Hematopoietic multipotent progenitor cell treated with erythropoietin and hydrocortisone succinate and interleukin-3 and kit ligand, for 8 days (in vitro differentiated cells): Measurements from ENCODE around the gene FAM72B.
"Not testable (repeated sequence)": the region's sequence is repeated elsewhere in the genome, so short reads cannot be mapped to it uniquely, and the experiment has no call there.

ENCODE experiments used
- DNase-seq: peaks from one replicate; pipeline ENCODE4 v3.0.0-alpha.2; 2015

FAM72B gene

GRCh38 chr1:121199763-121200162, 15.6 kb upstream of the FAM72B start:
- DNase-seq: not testable (repeated sequence)

- DNase-seq: not testable (repeated sequence)
Observed at GRCh38 chr1:121197095-121197882, 13.1 kb upstream of the FAM72B start.

GRCh38 chr1:121192512-121192911, 8.4 kb upstream of the FAM72B start:
- DNase-seq: not testable (repeated sequence)

GRCh38 chr1:121187914-121188313, 3.8 kb upstream of the FAM72B start:
- DNase-seq: not testable (repeated sequence)

GRCh38 chr1:121186191-121186590, 2.1 kb upstream of the FAM72B start:
- not testable (repeated sequence) for DNase-seq

GRCh38 chr1:121185140-121185708, 1.1 kb upstream of the FAM72B start:
- not testable (repeated sequence) for DNase-seq

- peak; percentile 1 for DNase-seq
Observed at GRCh38 chr1:121183867-121184266, 273 bp downstream of the FAM72B start.

- not testable (repeated sequence) for DNase-seq
Observed at GRCh38 chr1:121178197-121178596, 5.9 kb downstream of the FAM72B start.

- not testable (repeated sequence) for DNase-seq
Observed at GRCh38 chr1:121176649-121177048, 7.5 kb downstream of the FAM72B start.

GRCh38 chr1:121168152-121168668, 15.9 kb downstream of the FAM72B start:
- DNase-seq: not testable (repeated sequence)

- DNase-seq: not testable (repeated sequence)
Observed at GRCh38 chr1:121167225-121167738, 16.9 kb downstream of the FAM72B start.

- DNase-seq: not testable (repeated sequence)
Observed at GRCh38 chr1:121165296-121165695, 18.8 kb downstream of the FAM72B start.

GRCh38 chr1:121163850-121164757, 20.0 kb downstream of the FAM72B start:
- DNase-seq: peak; percentile 22

- DNase-seq: not testable (repeated sequence)
Observed at GRCh38 chr1:121161199-121161901, 22.8 kb downstream of the FAM72B start.

GRCh38 chr1:121160118-121160517, 24.0 kb downstream of the FAM72B start:
- DNase-seq: not testable (repeated sequence)

GRCh38 chr1:121157609-121158008, 26.5 kb downstream of the FAM72B start:
- DNase-seq: not testable (repeated sequence)

- DNase-seq: not testable (repeated sequence)
Observed at GRCh38 chr1:121156958-121157603, 27.1 kb downstream of the FAM72B start.

GRCh38 chr1:121155671-121156358, 28.3 kb downstream of the FAM72B start:
- peak; percentile 40 for DNase-seq

GRCh38 chr1:121154811-121155210, 29.3 kb downstream of the FAM72B start:
- DNase-seq: not testable (repeated sequence)

GRCh38 chr1:121152788-121153187, 31.4 kb downstream of the FAM72B start:
- not testable (repeated sequence) for DNase-seq

- DNase-seq: not testable (repeated sequence)
Observed at GRCh38 chr1:121151294-121151693, 32.8 kb downstream of the FAM72B start.
